Activated effector memory CD4-positive, alpha-beta T cell treated with Interleukin-2 at 50 U/mL for 16 hours (primary cell): Measurements from ENCODE around the gene KCNT1.

Experiments used
- DNase-seq: peaks from one replicate; pipeline ENCODE4 v3.0.0-alpha.2; 2020

The KCNT1 gene

GRCh38 chr9:135701067-135701958 is 672 bp upstream of the KCNT1 start:
- no peak for DNase-seq

- no peak for DNase-seq
These were observed 1.7 kb downstream of the KCNT1 start for GRCh38 chr9:135703726-135704125.

GRCh38 chr9:135704483-135704882 is 2.5 kb downstream of the KCNT1 start:
- DNase-seq = no peak

GRCh38 chr9:135705376-135705775 is 3.4 kb downstream of the KCNT1 start:
- DNase-seq = no peak

- DNase-seq = no peak
These were observed 4.3 kb downstream of the KCNT1 start for GRCh38 chr9:135706288-135706687.

- no peak for DNase-seq
These were observed 5.5 kb downstream of the KCNT1 start for GRCh38 chr9:135707252-135708138.

- DNase-seq = no peak
These were observed 6.2 kb downstream of the KCNT1 start for GRCh38 chr9:135708164-135708563.

- DNase-seq = no peak
These were observed 9.4 kb downstream of the KCNT1 start for GRCh38 chr9:135711391-135711790.

GRCh38 chr9:135711881-135712280 is 9.9 kb downstream of the KCNT1 start:
- no peak for DNase-seq

GRCh38 chr9:135712613-135713295 is 10.8 kb downstream of the KCNT1 start:
- DNase-seq = no peak

GRCh38 chr9:135714242-135715055 is 12.5 kb downstream of the KCNT1 start:
- no peak for DNase-seq

- no peak for DNase-seq
These were observed 13.1 kb downstream of the KCNT1 start for GRCh38 chr9:135715056-135715595.

- no peak for DNase-seq
These were observed 14.1 kb downstream of the KCNT1 start for GRCh38 chr9:135716045-135716444.

GRCh38 chr9:135717410-135717809 is 15.4 kb downstream of the KCNT1 start:
- no peak for DNase-seq

- DNase-seq = no peak
These were observed 16.6 kb downstream of the KCNT1 start for GRCh38 chr9:135718616-135719015.

GRCh38 chr9:135719472-135719871 is 17.5 kb downstream of the KCNT1 start:
- DNase-seq = no peak

GRCh38 chr9:135722365-135722764 is 20.4 kb downstream of the KCNT1 start:
- DNase-seq = no peak

GRCh38 chr9:135724186-135724787 is 22.3 kb downstream of the KCNT1 start:
- no peak for DNase-seq

- no peak for DNase-seq
These were observed 24.3 kb downstream of the KCNT1 start for GRCh38 chr9:135726138-135726853.

- DNase-seq = no peak
These were observed 25.4 kb downstream of the KCNT1 start for GRCh38 chr9:135727257-135727875.
